ENCODE results near the gene CTDSPL.

CTDSPL gene

GRCh38 chr3:37996785-37997301, 135.2 kb downstream of the CTDSPL start:
- TF ChIP-seq CTCF (IDR thresholded peaks at IDR 0.05; ENCODE audit: insufficient read depth, low read depth, low read length, missing control alignments): peak; percentile 98
- no peak overlapping the region for H3K4me3 ChIP-seq (ENCODE audit: low read length)
- peak; percentile 88 for DNase-seq (ENCODE audit: low read depth)

GRCh38 chr3:37997342-37997741, 135.7 kb downstream of the CTDSPL start:
- TF ChIP-seq CTCF (IDR thresholded peaks at IDR 0.05; ENCODE audit: insufficient read depth, low read depth, low read length, missing control alignments): no peak
- no peak for DNase-seq (ENCODE audit: low read depth)
- H3K4me3 ChIP-seq (ENCODE audit: low read length): no peak overlapping the region

GRCh38 chr3:37997791-37998370, 136.2 kb downstream of the CTDSPL start:
- no peak for DNase-seq (ENCODE audit: low read depth)
- no peak for TF ChIP-seq CTCF (IDR thresholded peaks at IDR 0.05; ENCODE audit: insufficient read depth, low read depth, low read length, missing control alignments)
- no peak overlapping the region for H3K4me3 ChIP-seq (ENCODE audit: low read length)

GRCh38 chr3:37999836-38000235, 138.2 kb downstream of the CTDSPL start:
- H3K4me3 ChIP-seq (ENCODE audit: low read length): no peak overlapping the region
- TF ChIP-seq CTCF (IDR thresholded peaks at IDR 0.05; ENCODE audit: insufficient read depth, low read depth, low read length, missing control alignments): no peak
- DNase-seq (ENCODE audit: low read depth): no peak

- H3K4me3 ChIP-seq (ENCODE audit: low read length): no peak overlapping the region
- DNase-seq (ENCODE audit: low read depth): no peak
- no peak for TF ChIP-seq CTCF (IDR thresholded peaks at IDR 0.05; ENCODE audit: insufficient read depth, low read depth, low read length, missing control alignments)
Measured at GRCh38 chr3:38000242-38000916, 138.7 kb downstream of the CTDSPL start.

GRCh38 chr3:38000965-38001455, 139.3 kb downstream of the CTDSPL start:
- no peak for DNase-seq (ENCODE audit: low read depth)
- no peak overlapping the region for H3K4me3 ChIP-seq (ENCODE audit: low read length)
- TF ChIP-seq CTCF (IDR thresholded peaks at IDR 0.05; ENCODE audit: insufficient read depth, low read depth, low read length, missing control alignments): no peak
